Tongue (tissue), 2 donors: Measurements from ENCODE around the gene UNC13A. TPM values are rescaled to one million over a fixed set of nuclear protein-coding genes. Genes with fewer than 3 reads are reported as not detected.

Source experiments
- DNase-seq: peaks from one replicate; pipeline ENCODE4 v3.0.0-alpha.2; 2015
- total RNA-seq: library from RNA; depleted of rRNA; stranded (reverse); fragments of >200 nt; gene quantifications from one replicate; pipeline ENCODE4 v1.2.3, GENCODE V29; 2014

The UNC13A gene
- total RNA-seq, 1 donor from 2014 or later, result 0.21 TPM

- DNase-seq, result no peak
These were observed 18.7 kb downstream of the UNC13A start for GRCh38 chr19:17669419-17669818.

GRCh38 chr19:17665058-17665457 lies 23.1 kb downstream of the UNC13A start:
- no peak for DNase-seq

GRCh38 chr19:17659996-17660395 lies 28.2 kb downstream of the UNC13A start:
- no peak for DNase-seq

DNA sequence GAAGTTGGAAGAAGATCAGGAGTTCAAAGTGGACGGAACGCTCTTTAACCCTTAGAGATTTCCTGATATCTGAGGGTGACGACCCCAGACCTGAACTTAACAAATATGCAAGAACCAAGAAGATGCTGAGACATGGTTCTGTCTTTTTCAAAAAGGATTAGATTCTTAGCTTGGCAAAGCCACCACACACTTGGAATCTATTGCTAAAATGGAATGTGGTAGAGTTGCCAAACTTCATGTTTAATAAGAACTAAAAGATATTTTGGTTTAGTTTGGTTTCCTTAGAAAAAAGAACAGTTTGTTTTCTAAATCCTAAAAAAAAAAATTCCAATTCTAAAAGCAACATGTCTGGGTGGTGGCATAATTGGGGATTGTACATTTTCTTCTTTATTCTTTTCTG lies 29.5 kb downstream of the UNC13A start:
- DNase-seq, result no peak

- no peak for DNase-seq
These were observed 29.9 kb downstream of the UNC13A start for GRCh38 chr19:17658240-17658639.

DNA sequence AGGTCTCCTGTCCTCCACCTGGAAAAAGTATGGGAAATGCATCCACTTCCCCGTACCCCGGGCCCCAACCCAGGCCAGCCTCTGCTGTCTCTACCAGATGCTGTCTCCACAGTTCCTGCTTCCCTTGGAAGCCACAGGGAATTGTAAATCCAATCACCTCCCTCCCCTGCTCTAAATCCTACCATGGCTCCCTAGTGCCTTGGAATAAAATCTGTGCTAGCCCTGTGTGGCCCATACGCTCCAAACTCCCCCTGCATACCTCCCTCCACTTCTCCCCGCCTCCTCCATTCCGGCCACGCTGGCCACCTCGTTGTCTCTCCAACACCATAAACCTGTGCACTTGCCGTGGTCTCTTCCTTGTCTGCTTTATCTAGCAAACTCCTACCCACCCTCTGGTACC lies 31.2 kb downstream of the UNC13A start:
- no peak for DNase-seq

DNA sequence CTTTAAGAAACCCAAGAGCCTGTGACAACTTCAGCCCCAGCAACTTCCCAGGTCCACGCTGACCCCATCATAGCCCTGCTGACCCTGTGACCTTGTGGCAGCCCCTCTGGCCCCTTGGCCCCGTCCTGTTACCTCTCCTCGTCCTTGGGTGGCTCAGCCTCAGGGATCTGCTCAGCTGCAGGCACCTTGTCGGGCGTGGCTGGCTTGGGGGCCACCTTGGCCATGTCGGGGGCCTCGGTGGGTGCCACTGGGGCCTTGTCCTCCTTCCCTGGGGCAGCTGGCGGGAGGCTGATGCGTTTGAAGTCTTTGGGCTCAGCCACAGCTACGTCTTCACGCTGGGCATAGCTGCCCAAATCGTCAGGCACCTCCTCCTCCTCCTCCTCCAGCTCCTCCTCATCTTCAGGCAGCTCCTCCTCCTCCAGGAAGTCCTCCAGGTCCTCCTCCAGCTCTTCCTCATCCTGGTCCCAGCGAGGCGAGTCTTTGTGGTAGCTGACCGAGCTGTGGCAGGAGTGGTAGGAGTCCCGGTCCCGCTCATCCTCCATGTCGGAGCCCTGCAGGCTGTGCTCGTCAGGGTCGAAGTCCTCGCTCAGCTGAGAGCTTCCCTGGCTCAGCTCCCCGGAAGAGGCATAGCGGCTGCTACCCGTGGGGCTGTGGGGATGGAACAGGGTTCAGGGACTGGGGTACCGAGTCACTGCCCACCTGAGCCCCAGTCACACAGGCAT lies 32.2 kb downstream of the UNC13A start:
- no peak for DNase-seq

GRCh38 chr19:17654993-17655392 lies 33.2 kb downstream of the UNC13A start:
- DNase-seq, result no peak

DNA sequence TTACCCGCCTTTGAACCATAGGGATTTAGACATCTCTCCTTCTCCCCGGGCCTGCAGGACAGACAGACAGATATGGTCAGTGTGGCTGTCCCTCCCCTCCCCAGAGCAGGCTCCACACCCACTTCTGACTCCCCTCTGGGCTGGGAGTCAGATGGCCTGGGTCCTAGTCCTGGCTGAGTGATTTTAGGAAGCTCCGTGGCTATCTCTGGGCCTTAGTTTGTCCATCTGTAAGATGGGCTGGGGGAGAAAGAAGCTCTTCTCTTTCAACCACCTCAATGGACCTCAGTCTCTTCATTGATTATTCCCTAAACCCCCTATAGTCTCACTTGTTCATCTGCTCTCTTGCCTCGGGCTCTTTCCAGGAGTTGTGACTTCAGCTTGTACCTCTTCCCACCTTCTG lies 35.5 kb downstream of the UNC13A start:
- no peak for DNase-seq

- no peak for DNase-seq
These were observed 39.4 kb downstream of the UNC13A start for GRCh38 chr19:17648786-17649185.

GRCh38 chr19:17648097-17648660 lies 40.0 kb downstream of the UNC13A start:
- DNase-seq, result no peak

DNA sequence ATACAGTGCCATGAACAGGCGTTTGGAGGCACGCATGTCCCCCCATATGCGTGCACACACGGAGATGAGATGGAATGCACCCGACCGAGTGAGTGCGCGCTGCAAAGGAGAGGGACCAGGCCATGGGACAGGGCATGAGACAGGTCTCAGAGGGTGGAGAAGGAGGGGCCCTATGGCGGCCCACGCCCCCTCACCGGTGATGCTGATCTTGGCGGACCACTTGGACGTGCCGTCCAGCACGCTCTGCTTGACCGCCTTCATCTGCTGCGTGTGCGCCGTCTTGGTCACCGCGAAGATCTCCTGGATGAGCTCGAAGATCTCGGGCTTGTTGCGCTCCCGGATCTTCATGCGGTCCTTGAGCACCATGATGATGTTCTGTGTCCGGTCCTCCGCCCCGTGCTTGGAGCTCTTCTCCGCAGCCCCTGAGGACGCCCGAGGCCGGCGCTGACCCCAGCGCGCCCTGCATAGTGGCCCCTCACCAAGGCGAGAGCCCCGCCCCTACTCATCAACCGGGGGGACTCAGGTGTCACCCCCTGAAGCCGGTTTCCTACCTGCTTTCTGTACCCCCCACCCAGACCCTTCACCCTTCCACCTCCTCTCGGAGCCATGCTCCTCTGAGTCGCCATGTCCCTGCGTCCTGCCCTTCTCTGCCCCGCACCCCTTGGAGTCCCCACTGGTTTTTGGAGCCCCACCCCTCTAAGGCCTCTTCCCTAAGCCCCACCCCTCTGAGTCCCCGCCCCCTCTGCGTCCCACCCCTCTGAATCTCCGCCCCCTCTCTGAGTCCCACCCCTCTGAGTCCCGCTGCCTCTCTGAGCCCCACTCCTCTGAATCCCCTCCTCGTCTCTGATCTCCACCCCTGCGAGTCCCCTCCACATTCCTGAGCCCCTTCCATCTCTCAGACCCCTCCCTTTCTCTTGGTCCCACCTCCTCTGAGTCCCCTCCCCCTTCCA lies 40.8 kb downstream of the UNC13A start:
- no peak for DNase-seq

DNA sequence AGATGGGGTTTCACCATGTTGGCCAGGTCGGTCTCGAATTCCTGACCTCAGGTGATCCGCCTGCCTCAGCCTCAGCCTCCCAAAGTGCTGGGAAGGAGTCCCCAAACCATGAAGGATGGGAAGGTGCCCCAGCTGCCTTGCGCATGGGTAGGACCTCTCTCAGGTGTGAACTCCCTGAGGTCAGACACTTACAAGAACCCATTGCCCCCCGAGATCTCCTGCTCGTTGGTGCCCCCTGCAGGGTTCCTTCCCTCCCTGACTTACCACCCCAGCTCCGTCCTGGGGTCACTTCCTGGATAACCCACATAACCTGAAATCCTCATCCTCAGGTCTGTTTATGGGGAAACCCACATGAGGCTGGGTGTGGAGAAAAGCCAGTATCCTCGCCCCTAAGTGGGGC lies 41.7 kb downstream of the UNC13A start:
- DNase-seq, result no peak

DNA sequence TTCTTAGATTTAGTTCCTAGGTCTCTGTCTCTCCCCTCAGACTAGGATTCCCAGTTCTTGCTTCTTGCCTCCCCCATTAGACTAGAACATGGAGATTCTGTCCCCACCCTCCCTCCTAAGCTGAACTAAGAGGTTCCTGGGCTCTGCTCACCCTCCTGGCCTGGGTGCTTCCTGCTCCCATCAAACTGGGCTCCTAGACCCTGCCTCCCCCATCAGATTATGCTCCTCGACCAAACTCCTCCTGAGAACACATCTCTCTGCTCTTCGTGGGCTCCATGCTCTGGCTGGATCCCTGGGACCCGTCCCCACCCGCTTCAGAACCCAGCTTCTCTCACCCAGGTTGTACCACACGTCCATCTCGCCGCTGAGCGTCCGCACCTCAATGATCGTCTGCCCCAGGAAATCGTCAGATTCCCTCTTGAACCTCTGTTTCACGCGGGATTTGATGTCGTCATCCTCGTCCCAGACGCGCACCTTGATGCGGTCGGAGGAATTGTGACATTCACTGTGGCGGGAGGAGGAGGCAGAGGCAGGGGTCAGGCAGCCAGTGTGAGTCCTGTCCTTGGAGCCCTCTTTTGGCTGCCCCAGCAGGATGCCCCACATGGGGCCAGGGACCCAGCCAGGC lies 42.7 kb downstream of the UNC13A start:
- no peak for DNase-seq

DNA sequence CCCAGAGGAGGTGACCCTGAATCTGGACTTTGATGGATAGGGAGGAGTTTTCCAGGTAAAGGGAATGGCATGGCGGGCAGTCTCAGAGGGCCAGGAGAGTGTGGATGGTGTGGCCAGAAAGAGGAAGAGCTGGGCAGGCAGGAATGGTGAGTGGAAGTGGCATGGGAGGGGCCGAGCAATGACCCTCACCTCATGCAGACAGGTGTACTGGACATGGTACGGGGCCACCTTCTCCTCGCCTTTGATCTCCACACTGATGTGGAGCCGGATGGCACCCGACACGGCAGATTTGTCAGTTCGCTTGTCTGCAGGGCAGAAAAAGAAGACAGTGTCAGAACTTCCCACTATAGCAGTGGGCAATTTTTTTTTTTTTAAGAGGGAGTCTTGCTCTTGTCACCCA lies 45.5 kb downstream of the UNC13A start:
- no peak for DNase-seq

GRCh38 chr19:17641846-17642245 lies 46.3 kb downstream of the UNC13A start:
- DNase-seq, result no peak

- DNase-seq, result no peak
These were observed 47.0 kb downstream of the UNC13A start for GRCh38 chr19:17641181-17641580.

DNA sequence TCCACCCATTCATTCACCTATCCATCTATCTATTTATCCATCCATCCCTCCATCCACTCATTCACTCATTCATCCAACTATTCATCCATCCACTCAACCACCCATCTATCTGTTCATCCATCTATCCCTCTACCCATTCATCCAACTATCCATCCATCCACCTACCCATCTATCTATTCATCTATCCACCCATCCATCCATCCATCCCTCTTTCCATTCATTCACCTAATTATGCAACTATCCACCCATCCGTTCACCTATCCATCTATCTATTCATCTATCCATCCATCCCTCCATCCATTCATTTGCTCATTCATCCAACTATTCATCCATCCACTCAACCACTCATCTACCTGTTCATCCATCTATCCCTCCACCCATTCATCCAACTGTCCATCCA lies 54.5 kb downstream of the UNC13A start:
- DNase-seq, result no peak

- DNase-seq, result no peak
These were observed 55.6 kb downstream of the UNC13A start for GRCh38 chr19:17632577-17632976.

DNA sequence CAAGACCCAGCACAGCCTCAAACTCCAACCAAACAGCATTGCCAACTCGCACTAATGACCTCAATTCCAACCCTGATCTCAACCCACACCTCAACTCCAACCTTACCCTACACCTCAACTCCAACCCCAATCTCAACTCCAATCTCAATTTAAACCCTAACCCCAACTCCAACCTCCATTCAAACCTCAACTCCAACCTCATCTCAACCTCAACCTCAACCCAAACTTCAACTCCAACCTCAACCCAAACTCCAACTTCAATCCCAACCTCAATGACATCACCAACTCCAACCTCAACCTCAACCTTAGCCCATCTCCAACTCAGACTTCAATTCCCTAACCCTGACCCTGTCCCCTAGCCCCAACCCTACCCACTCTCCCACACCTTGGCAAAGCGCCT lies 58.4 kb downstream of the UNC13A start:
- no peak for DNase-seq

DNA sequence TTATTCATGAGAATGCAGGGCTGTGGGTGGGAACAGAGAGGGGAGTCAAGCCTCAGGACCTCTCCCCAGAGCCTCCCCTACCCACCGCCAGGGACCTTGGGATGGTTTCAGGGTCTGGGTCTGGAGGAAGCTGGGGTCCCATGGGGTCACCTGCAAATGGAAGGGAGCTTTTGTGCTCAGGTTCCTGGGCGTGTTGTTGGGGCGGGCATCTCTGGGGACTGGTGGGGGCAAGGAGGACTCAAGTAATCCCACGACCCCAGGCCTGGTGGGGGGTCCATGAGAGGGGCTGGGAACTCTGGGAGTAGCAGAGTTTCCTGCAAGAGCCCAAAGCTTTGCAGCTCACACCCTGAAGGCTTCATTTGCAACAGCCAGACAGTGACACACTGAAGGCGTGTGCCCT lies 60.2 kb downstream of the UNC13A start:
- no peak for DNase-seq

- no peak for DNase-seq
These were observed 61.0 kb downstream of the UNC13A start for GRCh38 chr19:17627161-17627560.
